CD4-positive, alpha-beta T cell treated with Interleukin-17A for 4 hours (primary cell): ENCODE results near the gene PARS2.

Experiments
- DNase-seq: peaks from one replicate; pipeline ENCODE4 v3.0.0-alpha.2; 2020; ENCODE audit warnings: mixed read lengths

Gene PARS2

GRCh38 chr1:54721719-54722118 lies 42.6 kb downstream of the PARS2 start:
- DNase-seq: no peak

- DNase-seq: no peak
These were observed 47.9 kb downstream of the PARS2 start for GRCh38 chr1:54716299-54717047.

- peak; percentile 85 for DNase-seq
These were observed 48.6 kb downstream of the PARS2 start, which contains the start of gene TTC4 for GRCh38 chr1:54715493-54716298. Gene TTC4, plus strand, starts transcription at chr1:54715861. Its CDS starts 48 bp downstream, at chr1:54715909.

GRCh38 chr1:54714881-54715492 lies 49.3 kb downstream of the PARS2 start:
- no peak for DNase-seq

- DNase-seq: no peak
These were observed 52.8 kb downstream of the PARS2 start for GRCh38 chr1:54711536-54711935.

- no peak for DNase-seq
These were observed 53.5 kb downstream of the PARS2 start for GRCh38 chr1:54710841-54711240.

GRCh38 chr1:54710434-54710833 lies 53.9 kb downstream of the PARS2 start:
- DNase-seq: no peak

- no peak for DNase-seq
These were observed 54.6 kb downstream of the PARS2 start for GRCh38 chr1:54709547-54710292.

- no peak for DNase-seq
These were observed 55.9 kb downstream of the PARS2 start for GRCh38 chr1:54708385-54708784.
